ENCODE results near the gene NQO1. TPM values are rescaled to one million over a fixed set of nuclear protein-coding genes. Genes with fewer than 3 reads are reported as not detected.

NQO1 gene
- total and polyA plus RNA-seq, 9 of the 15 experiments (the other 6 are each of a cell fraction or from before 2014, with no cell fraction given) = 96.7 to 198 (median 122) TPM

DNA sequence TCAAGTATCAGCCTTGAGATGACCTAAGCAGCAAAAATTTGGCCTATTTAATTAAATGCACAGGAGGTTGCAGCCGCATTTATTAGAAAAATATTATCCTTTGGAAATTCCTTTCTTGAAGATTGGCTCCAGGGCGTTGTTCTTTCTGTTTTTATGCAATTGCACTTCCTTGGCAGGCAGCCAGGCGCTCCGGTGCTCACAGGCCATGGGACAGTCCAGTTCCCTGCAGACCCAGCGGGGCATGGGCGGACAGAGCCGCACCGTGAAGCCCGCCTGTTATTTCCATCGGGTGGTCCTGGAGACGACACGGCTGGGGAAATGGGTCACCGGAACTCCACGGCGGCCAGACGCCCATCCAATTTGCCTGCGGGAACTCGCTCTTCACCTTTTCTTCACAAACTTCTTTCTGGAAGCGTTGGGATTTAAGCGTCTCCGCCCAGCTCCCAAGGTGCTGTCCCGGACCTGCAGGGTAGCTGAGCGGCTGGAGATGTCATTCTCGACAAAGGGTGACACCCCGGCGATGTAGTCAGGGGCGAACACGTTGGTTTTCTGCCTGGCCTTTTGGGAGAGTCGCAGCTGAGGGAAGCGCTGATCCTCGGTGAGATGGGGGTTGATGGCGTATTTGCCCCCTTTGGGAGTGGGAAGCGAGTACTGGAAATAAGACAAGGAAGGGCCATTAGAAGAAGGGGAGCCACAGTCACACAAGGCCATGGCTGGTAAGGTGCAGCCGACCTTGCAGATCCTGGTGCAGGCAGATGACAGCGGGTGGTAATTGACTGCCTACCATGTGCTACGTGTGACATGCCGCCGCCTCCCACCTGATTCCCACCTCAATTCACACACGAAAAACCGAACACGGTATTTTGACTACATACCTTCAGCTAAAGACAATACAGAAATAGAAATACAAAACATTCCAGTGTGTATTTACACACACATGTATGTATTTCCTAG is 15.9 kb upstream of the NQO1 start:
- H3K27me3 ChIP-seq (ENCODE audit: control insufficient read depth in 2 of 2, insufficient read depth in 2 of 2, low read length in 2 of 2) = no peaks in the 10 kb centered on the region
- H3K4me3 ChIP-seq = no peak overlapping the region
- H3K9me1 ChIP-seq (ENCODE audit: control insufficient read depth, insufficient read depth, low read length) = no peaks in the 10 kb centered on the region
- H2AFZ ChIP-seq (ENCODE audit: low read depth, low read length) = no peak overlapping the region
- BruUV-seq (replicated peaks) = TSS peak; percentile 46
- CTCF ChIA-PET (ENCODE audit: low intra/inter-chr PET ratio) = no interaction called here
- H3K4me2 ChIP-seq (ENCODE audit: insufficient read depth, low read length) = no peak overlapping the region
- H3K27ac ChIP-seq (ENCODE audit: extremely low read depth, low read depth, low read length) = no peak overlapping the region
- WGBS (ENCODE audit: insufficient coverage, low coverage, missing lambda C conversion rate) = 92% methylated on average over 24 of the region's 41 CpGs
- FAIRE-seq (no peak), DNase-seq (ENCODE audit: extremely low read depth in 1 of 4, low spot score in 3 of 4) (no peak), ATAC-seq (no peak)
- no peak overlapping the region for H3K9ac ChIP-seq (ENCODE audit: insufficient read depth in 1 of 2, low read depth in 2 of 2, low read length in 2 of 2)
- peaks cover 78% of the 10 kb centered on the region for H3K36me3 ChIP-seq (ENCODE audit: control insufficient read depth, insufficient read depth, low read length)
- intact Hi-C loops (cut with micrococcal nuclease) (no loop called here), in situ Hi-C loops (cut with MboI) (no loop called here)
- no peaks in the 10 kb centered on the region for H3K9me3 ChIP-seq (replicated peaks; ENCODE audit: control insufficient read depth, insufficient read depth, low read depth, low read length)
- POLR2A ChIA-PET = interaction anchor here (0.6 to 5.6 kb wide), 7 partner anchors 8 to 29 kb away, joined by 3 to 66 read pairs (median 4); partner anchors contain the start of genes NOB1 and NQO1
- no peaks in the 10 kb centered on the region for H3K4me1 ChIP-seq (replicated peaks in 1 of 2; ENCODE audit: control insufficient read depth in 2 of 2, insufficient read depth in 2 of 2, low read length in 2 of 2)
- H3K79me2 ChIP-seq (ENCODE audit: control insufficient read depth, insufficient read depth, low read length) = peaks cover 7% of the 10 kb centered on the region; the same call in 2 of the 3 replicates
- no peaks in the 10 kb centered on the region; the same call in 1 of the 2 replicates for H4K20me1 ChIP-seq (replicated peaks; ENCODE audit: control insufficient read depth, insufficient read depth, low read length)
- TF ChIP-seq DDX20 (tag; IDR thresholded peaks at IDR 0.05; ENCODE audit: low read depth) (no peak), RBFOX2 (IDR thresholded peaks at IDR 0.05; ENCODE audit: low read depth, low read length) (peak; percentile 45; the same call in 1 of the 2 replicates), LCOR (CRISPR knock-in tag; IDR thresholded peaks at IDR 0.05) (no peak), RFX5 (IDR thresholded peaks at IDR 0.05; ENCODE audit: low read depth, low read length) (no peak), NFIX (CRISPR knock-in tag; IDR thresholded peaks at IDR 0.05; ENCODE audit: low read depth) (peak; percentile 18; the same call in 1 of the 2 replicates), ZNF41 (CRISPR knock-in tag; conservative IDR thresholded peaks at IDR 0.05) (no peak), ZSCAN29 (IDR thresholded peaks at IDR 0.05) (no peak), CCAR2 (IDR thresholded peaks at IDR 0.05; ENCODE audit: low read depth, low read length) (no peak), NFRKB (IDR thresholded peaks at IDR 0.05; ENCODE audit: low read depth) (no peak), TAF9B (IDR thresholded peaks at IDR 0.05; ENCODE audit: partially characterized antibody) (no peak)
- TF ChIP-seq, protein P1, sequence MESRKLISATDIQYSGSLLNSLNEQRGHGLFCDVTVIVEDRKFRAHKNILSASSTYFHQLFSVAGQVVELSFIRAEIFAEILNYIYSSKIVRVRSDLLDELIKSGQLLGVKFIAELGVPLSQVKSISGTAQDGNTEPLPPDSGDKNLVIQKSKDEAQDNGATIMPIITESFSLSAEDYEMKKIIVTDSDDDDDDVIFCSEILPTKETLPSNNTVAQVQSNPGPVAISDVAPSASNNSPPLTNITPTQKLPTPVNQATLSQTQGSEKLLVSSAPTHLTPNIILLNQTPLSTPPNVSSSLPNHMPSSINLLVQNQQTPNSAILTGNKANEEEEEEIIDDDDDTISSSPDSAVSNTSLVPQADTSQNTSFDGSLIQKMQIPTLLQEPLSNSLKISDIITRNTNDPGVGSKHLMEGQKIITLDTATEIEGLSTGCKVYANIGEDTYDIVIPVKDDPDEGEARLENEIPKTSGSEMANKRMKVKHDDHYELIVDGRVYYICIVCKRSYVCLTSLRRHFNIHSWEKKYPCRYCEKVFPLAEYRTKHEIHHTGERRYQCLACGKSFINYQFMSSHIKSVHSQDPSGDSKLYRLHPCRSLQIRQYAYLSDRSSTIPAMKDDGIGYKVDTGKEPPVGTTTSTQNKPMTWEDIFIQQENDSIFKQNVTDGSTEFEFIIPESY (CRISPR knock-in tag; IDR thresholded peaks at IDR 0.05) = peak; percentile 78
- TF ChIP-seq, protein P2, sequence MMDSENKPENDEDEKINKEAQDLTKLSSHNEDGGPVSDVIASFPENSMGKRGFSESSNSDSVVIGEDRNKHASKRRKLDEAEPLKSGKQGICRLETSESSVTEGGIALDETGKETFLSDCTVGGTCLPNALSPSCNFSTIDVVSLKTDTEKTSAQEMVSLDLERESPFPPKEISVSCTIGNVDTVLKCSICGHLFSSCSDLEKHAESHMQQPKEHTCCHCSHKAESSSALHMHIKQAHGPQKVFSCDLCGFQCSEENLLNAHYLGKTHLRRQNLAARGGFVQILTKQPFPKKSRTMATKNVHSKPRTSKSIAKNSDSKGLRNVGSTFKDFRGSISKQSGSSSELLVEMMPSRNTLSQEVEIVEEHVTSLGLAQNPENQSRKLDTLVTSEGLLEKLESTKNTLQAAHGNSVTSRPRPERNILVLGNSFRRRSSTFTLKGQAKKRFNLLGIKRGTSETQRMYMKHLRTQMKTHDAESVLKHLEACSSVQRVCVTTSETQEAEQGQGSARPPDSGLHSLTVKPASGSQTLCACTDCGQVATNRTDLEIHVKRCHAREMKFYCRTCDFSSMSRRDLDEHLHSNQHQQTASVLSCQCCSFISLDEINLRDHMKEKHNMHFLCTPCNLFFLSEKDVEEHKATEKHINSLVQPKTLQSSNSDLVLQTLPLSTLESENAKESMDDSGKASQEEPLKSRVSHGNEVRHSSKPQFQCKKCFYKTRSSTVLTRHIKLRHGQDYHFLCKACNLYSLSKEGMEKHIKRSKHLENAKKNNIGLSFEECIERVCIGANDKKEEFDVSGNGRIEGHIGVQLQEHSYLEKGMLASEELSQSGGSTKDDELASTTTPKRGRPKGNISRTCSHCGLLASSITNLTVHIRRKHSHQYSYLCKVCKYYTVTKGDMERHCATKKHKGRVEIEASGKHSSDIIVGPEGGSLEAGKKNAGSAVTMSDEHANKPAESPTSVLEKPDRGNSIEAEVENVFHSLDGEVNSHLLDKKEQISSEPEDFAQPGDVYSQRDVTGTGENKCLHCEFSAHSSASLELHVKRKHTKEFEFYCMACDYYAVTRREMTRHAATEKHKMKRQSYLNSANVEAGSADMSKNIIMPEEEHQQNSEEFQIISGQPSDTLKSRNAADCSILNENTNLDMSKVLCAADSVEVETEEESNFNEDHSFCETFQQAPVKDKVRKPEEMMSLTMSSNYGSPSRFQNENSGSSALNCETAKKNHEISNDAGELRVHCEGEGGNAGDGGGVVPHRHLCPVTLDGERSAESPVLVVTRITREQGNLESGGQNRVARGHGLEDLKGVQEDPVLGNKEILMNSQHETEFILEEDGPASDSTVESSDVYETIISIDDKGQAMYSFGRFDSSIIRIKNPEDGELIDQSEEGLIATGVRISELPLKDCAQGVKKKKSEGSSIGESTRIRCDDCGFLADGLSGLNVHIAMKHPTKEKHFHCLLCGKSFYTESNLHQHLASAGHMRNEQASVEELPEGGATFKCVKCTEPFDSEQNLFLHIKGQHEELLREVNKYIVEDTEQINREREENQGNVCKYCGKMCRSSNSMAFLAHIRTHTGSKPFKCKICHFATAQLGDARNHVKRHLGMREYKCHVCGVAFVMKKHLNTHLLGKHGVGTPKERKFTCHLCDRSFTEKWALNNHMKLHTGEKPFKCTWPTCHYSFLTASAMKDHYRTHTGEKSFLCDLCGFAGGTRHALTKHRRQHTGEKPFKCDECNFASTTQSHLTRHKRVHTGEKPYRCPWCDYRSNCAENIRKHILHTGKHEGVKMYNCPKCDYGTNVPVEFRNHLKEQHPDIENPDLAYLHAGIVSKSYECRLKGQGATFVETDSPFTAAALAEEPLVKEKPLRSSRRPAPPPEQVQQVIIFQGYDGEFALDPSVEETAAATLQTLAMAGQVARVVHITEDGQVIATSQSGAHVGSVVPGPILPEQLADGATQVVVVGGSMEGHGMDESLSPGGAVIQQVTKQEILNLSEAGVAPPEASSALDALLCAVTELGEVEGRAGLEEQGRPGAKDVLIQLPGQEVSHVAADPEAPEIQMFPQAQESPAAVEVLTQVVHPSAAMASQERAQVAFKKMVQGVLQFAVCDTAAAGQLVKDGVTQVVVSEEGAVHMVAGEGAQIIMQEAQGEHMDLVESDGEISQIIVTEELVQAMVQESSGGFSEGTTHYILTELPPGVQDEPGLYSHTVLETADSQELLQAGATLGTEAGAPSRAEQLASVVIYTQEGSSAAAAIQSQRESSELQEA (IDR thresholded peaks at IDR 0.05; ENCODE audit: low read depth) = no peak

Data from K562 (cell line).